ENCODE measurements around the gene ALOX15B. TPM values are rescaled to one million over a fixed set of nuclear protein-coding genes. Genes with fewer than 3 reads are reported as not detected.
A peak's percentile ranks its signal among the peaks of the same experiment; 100 is the strongest.

ALOX15B gene
- total RNA-seq, 1 donor, result under 0.01 TPM

- no peaks in the 10 kb centered on the region for H3K36me3 ChIP-seq (ENCODE audit: insufficient read depth, low read length)
- H4K20me1 ChIP-seq (ENCODE audit: insufficient read depth, low read length), result no peaks in the 10 kb centered on the region
- peak overlapping the region; percentile 37 for H3K4me3 ChIP-seq (ENCODE audit: insufficient read depth, low read length)
- no peak for TF ChIP-seq CTCF (IDR thresholded peaks at IDR 0.05; ENCODE audit: extremely low read depth, low read depth, low read length)
- peak; percentile 82 for DNase-seq (ENCODE audit: insufficient read length, low spot score, missing footprints)
- peak overlapping the region; percentile 51 for H2AFZ ChIP-seq (ENCODE audit: low read length)
- no peaks in the 10 kb centered on the region for H3K79me2 ChIP-seq (ENCODE audit: insufficient read depth, low read length)
- peak overlapping the region; percentile 48 for H3K4me2 ChIP-seq (ENCODE audit: insufficient read depth, low read length)
- peaks cover 16% of the 10 kb centered on the region for H3K4me1 ChIP-seq (ENCODE audit: insufficient read depth, low read length)
- no peaks in the 10 kb centered on the region for H3K9me3 ChIP-seq (ENCODE audit: low read depth, low read length)
- H3K27me3 ChIP-seq (ENCODE audit: insufficient read depth, low read length), result peaks cover 33% of the 10 kb centered on the region
- no peak overlapping the region for H3K27ac ChIP-seq (ENCODE audit: low read depth, low read length)
Observed at GRCh38 chr17:8002721-8003593, 35.9 kb upstream of the ALOX15B start.

GRCh38 chr17:8003594-8004181 is 35.2 kb upstream of the ALOX15B start:
- TF ChIP-seq CTCF (IDR thresholded peaks at IDR 0.05; ENCODE audit: extremely low read depth, low read depth, low read length), result no peak
- H2AFZ ChIP-seq (ENCODE audit: low read length), result peak overlapping the region; percentile 51
- H3K36me3 ChIP-seq (ENCODE audit: insufficient read depth, low read length), result no peaks in the 10 kb centered on the region
- peaks cover 16% of the 10 kb centered on the region for H3K4me1 ChIP-seq (ENCODE audit: insufficient read depth, low read length)
- H3K9me3 ChIP-seq (ENCODE audit: low read depth, low read length), result no peaks in the 10 kb centered on the region
- no peaks in the 10 kb centered on the region for H3K79me2 ChIP-seq (ENCODE audit: insufficient read depth, low read length)
- peak; percentile 15 for DNase-seq (ENCODE audit: insufficient read length, low spot score, missing footprints)
- peak overlapping the region; percentile 19 for H3K4me3 ChIP-seq (ENCODE audit: insufficient read depth, low read length)
- H3K4me2 ChIP-seq (ENCODE audit: insufficient read depth, low read length), result peak overlapping the region; percentile 48
- peaks cover 29% of the 10 kb centered on the region for H3K27me3 ChIP-seq (ENCODE audit: insufficient read depth, low read length)
- no peak overlapping the region for H3K27ac ChIP-seq (ENCODE audit: low read depth, low read length)
- H4K20me1 ChIP-seq (ENCODE audit: insufficient read depth, low read length), result no peaks in the 10 kb centered on the region

DNA sequence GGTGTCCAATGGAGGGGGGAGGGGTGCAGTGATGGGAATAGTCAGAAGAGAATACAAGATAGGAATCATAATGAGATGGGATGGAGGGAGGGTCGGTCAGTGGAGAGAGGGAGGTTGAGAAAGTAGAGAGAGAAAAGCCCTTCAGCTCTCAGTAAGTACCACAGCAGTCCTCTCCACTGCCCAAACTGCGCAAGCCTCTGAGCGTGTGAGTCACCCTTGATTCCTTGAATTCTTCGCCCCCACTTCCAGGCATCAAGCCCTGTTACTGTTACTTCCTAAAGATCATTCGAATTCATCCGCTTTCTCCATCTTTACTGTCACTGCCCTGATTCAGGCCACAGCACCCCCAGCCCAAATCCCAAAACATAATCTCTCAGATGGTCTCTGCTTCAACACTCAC is 34.0 kb upstream of the ALOX15B start:
- Histone ChIP-seq H4K20me1 (ENCODE audit: insufficient read depth, low read length) (no peaks in the 10 kb centered on the region), H3K4me1 (ENCODE audit: insufficient read depth, low read length) (peaks cover 16% of the 10 kb centered on the region), H3K36me3 (ENCODE audit: insufficient read depth, low read length) (no peaks in the 10 kb centered on the region), H3K4me2 (ENCODE audit: insufficient read depth, low read length) (peak overlapping the region; percentile 61), H3K79me2 (ENCODE audit: insufficient read depth, low read length) (no peaks in the 10 kb centered on the region), H3K27me3 (ENCODE audit: insufficient read depth, low read length) (peaks cover 23% of the 10 kb centered on the region), H2AFZ (ENCODE audit: low read length) (peak overlapping the region; percentile 75), H3K4me3 (ENCODE audit: insufficient read depth, low read length) (no peak overlapping the region), H3K27ac (ENCODE audit: low read depth, low read length) (peak overlapping the region; percentile 42), H3K9me3 (ENCODE audit: low read depth, low read length) (no peaks in the 10 kb centered on the region)
- peak; percentile 98 for DNase-seq (ENCODE audit: insufficient read length, low spot score, missing footprints)
- TF ChIP-seq CTCF (IDR thresholded peaks at IDR 0.05; ENCODE audit: extremely low read depth, low read depth, low read length), result no peak

DNA sequence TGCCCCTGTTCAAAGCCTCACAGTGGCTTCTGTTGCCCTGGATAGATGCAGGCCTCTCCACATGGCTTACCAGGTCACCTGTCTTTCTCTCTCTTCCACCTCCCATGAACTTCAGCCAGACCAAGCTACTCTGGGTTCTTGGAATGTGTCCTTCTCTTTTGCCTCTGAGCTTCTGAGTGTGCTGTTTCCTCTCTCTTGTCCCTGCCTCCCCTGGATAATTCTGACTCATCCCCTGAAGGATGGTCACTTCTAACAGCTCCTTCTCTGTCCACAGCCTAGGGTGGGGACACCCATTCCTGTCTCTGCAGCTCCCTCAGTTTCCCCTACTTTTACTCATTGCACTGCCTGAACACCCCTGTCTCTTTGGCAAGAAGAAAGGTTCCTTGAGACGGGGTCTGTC is 33.5 kb upstream of the ALOX15B start:
- Histone ChIP-seq H3K4me3 (ENCODE audit: insufficient read depth, low read length) (no peak overlapping the region), H2AFZ (ENCODE audit: low read length) (peak overlapping the region; percentile 75), H3K4me2 (ENCODE audit: insufficient read depth, low read length) (peak overlapping the region; percentile 61), H4K20me1 (ENCODE audit: insufficient read depth, low read length) (no peaks in the 10 kb centered on the region), H3K36me3 (ENCODE audit: insufficient read depth, low read length) (no peaks in the 10 kb centered on the region), H3K9me3 (ENCODE audit: low read depth, low read length) (no peaks in the 10 kb centered on the region), H3K79me2 (ENCODE audit: insufficient read depth, low read length) (no peaks in the 10 kb centered on the region), H3K4me1 (ENCODE audit: insufficient read depth, low read length) (peaks cover 16% of the 10 kb centered on the region), H3K27me3 (ENCODE audit: insufficient read depth, low read length) (peaks cover 23% of the 10 kb centered on the region), H3K27ac (ENCODE audit: low read depth, low read length) (peak overlapping the region; percentile 42)
- TF ChIP-seq CTCF (IDR thresholded peaks at IDR 0.05; ENCODE audit: extremely low read depth, low read depth, low read length), result no peak
- peak; percentile 94 for DNase-seq (ENCODE audit: insufficient read length, low spot score, missing footprints)

Data from osteoblast (primary cell).